ENCODE measurements around the gene SLC25A17.
"Not testable (repeated sequence)": the region's sequence is repeated elsewhere in the genome, so short reads cannot be mapped to it uniquely, and the experiment has no call there.

The SLC25A17 gene

DNA sequence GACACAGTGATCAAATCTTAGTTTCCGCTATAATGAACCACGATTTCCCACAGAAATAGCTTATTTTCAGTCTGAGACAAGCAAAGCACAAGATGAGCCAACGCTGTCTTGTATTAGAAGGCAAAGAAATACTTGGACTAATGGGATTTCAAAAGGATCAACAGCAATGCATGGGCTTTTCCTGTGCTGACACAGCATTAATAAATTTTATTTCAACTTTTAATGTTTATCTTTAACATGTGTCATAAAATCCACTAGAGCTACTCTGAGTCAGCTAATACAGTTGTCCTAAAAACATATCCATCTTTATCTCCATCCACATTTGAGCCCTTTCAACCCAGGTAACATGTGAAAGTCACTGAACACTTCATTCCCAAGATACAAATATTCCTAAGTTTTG lies 15.5 kb upstream of the SLC25A17 start:
- TF ChIP-seq, protein P1, sequence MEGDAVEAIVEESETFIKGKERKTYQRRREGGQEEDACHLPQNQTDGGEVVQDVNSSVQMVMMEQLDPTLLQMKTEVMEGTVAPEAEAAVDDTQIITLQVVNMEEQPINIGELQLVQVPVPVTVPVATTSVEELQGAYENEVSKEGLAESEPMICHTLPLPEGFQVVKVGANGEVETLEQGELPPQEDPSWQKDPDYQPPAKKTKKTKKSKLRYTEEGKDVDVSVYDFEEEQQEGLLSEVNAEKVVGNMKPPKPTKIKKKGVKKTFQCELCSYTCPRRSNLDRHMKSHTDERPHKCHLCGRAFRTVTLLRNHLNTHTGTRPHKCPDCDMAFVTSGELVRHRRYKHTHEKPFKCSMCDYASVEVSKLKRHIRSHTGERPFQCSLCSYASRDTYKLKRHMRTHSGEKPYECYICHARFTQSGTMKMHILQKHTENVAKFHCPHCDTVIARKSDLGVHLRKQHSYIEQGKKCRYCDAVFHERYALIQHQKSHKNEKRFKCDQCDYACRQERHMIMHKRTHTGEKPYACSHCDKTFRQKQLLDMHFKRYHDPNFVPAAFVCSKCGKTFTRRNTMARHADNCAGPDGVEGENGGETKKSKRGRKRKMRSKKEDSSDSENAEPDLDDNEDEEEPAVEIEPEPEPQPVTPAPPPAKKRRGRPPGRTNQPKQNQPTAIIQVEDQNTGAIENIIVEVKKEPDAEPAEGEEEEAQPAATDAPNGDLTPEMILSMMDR (IDR thresholded peaks at IDR 0.05; ENCODE audit: low read depth, low read length), result no peak

DNA sequence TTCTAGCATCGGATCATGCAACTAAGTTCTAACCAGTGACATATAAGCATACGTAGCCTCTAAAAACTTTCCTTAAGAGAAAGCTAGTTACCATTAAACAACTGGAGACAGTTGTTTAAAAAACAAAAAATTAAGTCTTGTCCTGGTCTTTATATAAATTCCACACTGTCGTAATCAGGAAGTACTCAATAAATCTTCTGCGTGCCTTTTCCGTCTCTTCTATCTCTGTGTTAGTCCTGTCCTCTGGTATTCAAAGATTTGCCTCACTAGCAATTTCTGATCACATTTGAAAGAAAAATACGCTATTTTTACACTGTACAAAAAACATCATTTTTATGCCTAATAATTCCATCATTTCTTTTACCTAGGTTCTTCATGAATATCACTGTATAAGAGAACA lies 10.0 kb upstream of the SLC25A17 start:
- no peak for DNase-seq (ENCODE audit: extremely low read depth, low read depth)
- TF ChIP-seq, protein P1 (IDR thresholded peaks at IDR 0.05; ENCODE audit: low read depth, low read length), result no peak

More for the DNA sequence above, 15.5 kb upstream of the SLC25A17 start:
- no peak for DNase-seq (ENCODE audit: extremely low read depth, low read depth)

GRCh38 chr22:40826984-40827741 lies 8.0 kb upstream of the SLC25A17 start:
- DNase-seq (ENCODE audit: extremely low read depth, low read depth), result no peak
- TF ChIP-seq, protein P1 (IDR thresholded peaks at IDR 0.05; ENCODE audit: low read depth, low read length), result no peak

GRCh38 chr22:40826292-40826691 lies 7.1 kb upstream of the SLC25A17 start:
- DNase-seq (ENCODE audit: extremely low read depth, low read depth), result not testable (repeated sequence)

DNA sequence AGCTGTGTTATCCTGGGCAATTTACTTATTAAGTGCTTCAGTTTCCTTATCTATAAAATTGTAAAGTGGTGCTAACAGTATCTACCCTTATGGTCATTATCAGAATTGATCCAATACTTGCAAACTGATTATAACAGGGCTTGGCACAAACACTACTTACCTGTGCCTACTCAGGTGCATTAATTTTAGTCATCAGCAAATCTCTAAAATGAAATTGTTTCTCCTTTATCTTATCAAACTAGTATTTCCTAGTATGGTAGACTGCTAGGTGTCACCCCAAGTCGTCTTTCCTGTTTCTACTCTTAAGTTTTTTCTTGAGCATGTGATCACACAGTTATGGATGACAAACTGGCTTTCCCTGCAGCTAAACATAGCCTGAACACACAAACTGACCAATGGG lies 4.3 kb upstream of the SLC25A17 start:
- TF ChIP-seq, protein P1 (IDR thresholded peaks at IDR 0.05; ENCODE audit: low read depth, low read length), result no peak
- no peak for DNase-seq (ENCODE audit: extremely low read depth, low read depth)

DNA sequence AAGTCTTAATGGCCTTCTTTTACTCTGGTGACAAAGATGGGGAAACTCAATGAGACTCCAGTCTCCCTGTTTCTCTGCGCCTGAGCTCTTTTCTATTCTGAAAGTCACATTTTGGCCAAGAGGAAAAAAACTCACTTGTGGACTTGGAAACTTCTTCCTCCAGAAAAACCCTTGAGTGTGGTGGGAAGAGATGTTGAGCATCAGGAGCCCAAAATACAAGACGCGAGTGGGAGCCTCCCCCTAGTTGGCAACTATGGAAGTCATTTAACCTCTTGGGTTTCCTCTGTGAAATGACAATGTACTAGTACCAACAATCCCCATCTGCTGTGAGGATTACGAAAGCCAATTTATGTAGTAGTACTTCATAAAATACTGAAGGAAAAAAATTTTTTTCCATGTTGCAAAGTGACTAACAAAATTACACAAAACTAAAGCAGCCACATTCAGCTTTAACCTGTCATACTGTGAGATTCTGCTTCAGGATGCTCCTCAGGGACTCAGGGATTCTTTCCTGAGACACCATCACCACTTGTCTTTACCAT lies 524 bp upstream of the SLC25A17 start:
- TF ChIP-seq, protein P1 (IDR thresholded peaks at IDR 0.05; ENCODE audit: low read depth, low read length), result no peak

GRCh38 chr22:40818192-40818746 lies 877 bp downstream of the SLC25A17 start:
- DNase-seq (ENCODE audit: extremely low read depth, low read depth), result no peak
- TF ChIP-seq, protein P1 (IDR thresholded peaks at IDR 0.05; ENCODE audit: low read depth, low read length), result no peak

More for the DNA sequence above, 524 bp upstream of the SLC25A17 start:
- no peak for DNase-seq (ENCODE audit: extremely low read depth, low read depth)
